Testis (tissue), 3 donors: ENCODE measurements around the gene FOXN3. TPM values are rescaled to one million over a fixed set of nuclear protein-coding genes. Genes with fewer than 3 reads are reported as not detected.

Source experiments
- DNase-seq: peaks from one replicate; pipeline ENCODE4 v3.0.0-alpha.2; 2019
- H3K27ac ChIP-seq, 2 donors: fragments of 200-600 bp; sonication (generic); one replicate each; pipeline ENCODE4 v1.5.1; 2019
- H3K27me3 ChIP-seq: fragments of 200-600 bp; sonication (generic); one replicate; pipeline ENCODE4 v1.5.1; 2019
- H3K36me3 ChIP-seq: fragments of 200-600 bp; sonication (generic); one replicate; pipeline ENCODE4 v1.5.1; 2017; ENCODE audit warnings: low read depth; ENCODE audit errors: missing control alignments
- H3K4me1 ChIP-seq: fragments of 200-600 bp; sonication (generic); one replicate; pipeline ENCODE4 v1.5.1; 2019
- H3K4me3 ChIP-seq, 2 donors: fragments of 200-600 bp; sonication (generic); one replicate each; pipeline ENCODE4 v1.5.1; 2017 to 2019
- H3K9me3 ChIP-seq: fragments of 200-600 bp; sonication (generic); one replicate; pipeline ENCODE4 v1.5.1; 2017
- POLR2A ChIP-seq: fragments of 450-650 bp; IDR thresholded peaks from one replicate; pipeline ENCODE4 v1.6.1; 2017; ENCODE audit warnings: antibody characterized with exemption, mild to moderate bottlenecking, moderate library complexity
- WGBS, 2 donors: methylation state at CpG; one replicate each; pipeline ENCODE4 v1.1.5; 2018; 5-methylcytosine and 5-hydroxymethylcytosine counted together
- intact Hi-C: fragments of 100-400 bp; cut with DNase I; formaldehyde crosslinking; loops from one replicate; pipeline ENCODE4 v1.15.1; 2023; ENCODE audit warnings: low total_unique reads
- polyA plus RNA-seq: library from polyadenylated mRNA; stranded (reverse); fragments of 350-450 nt; fragmentation: Illumina TruSeq; extraction: RNeasy Lipid Tissue Mini Kit (QIAGEN cat#74804); gene quantifications from one replicate; pipeline ENCODE4 v1.2.3, GENCODE V29; 2014; ENCODE audit warnings: low read depth, low replicate concordance; ENCODE audit not compliant: insufficient read depth
- total RNA-seq, 2 donors: library from RNA; depleted of rRNA; stranded (reverse); fragments of >200 nt; gene quantifications; one replicate each; pipeline ENCODE4 v1.2.3, GENCODE V29; 2016
- TF ChIP-seq, protein P1 (sequence below), 3 experiments: fragments of 450-650 bp in 2 of 3; fragments of 200-600 bp in 1 of 3; sonication (generic) in 1 of 3; IDR thresholded peaks; one replicate each; pipeline ENCODE4 v1.5.1; 2016 to 2019; ENCODE audit warnings: antibody characterized with exemption in 3 of 3, mild to moderate bottlenecking in 2 of 3, moderate library complexity in 1 of 3

Gene FOXN3
- total and polyA plus RNA-seq, 3 donors from 2014 or later: 40.7 to 103 (median 100) TPM

DNA sequence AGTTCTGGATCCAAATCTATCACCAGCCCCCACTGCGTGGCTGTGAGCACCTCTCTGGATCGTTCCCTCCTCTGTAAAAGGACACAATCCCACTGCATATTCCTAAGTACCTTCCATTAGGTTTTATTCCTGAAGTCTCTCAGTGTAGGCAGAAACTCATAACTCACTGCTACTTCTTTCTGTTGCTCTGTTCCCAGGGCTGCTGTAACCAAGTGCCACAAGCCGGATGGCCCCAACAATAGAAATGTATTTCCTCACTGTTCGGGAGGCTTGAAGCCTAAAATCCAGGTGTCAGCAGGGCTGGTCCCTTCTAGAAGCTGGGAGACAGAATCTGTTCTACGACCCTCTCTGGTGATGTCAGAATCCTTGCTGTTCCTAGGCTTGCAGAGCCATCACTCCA, 24.9 kb downstream of the FOXN3 start:
- WGBS, 2 donors: 57 to 71% methylated on average over 5 of the region's 5 CpGs
- Histone ChIP-seq H3K27me3 (no peaks in the 10 kb centered on the region), H3K36me3 (no peaks in the 10 kb centered on the region), H3K4me3 (no peak overlapping the region), H3K9me3 (no peaks in the 10 kb centered on the region), H3K4me1 (peaks cover 35% of the 10 kb centered on the region), H3K27ac (no peak overlapping the region)
- no peak for DNase-seq
- TF ChIP-seq, protein P1, sequence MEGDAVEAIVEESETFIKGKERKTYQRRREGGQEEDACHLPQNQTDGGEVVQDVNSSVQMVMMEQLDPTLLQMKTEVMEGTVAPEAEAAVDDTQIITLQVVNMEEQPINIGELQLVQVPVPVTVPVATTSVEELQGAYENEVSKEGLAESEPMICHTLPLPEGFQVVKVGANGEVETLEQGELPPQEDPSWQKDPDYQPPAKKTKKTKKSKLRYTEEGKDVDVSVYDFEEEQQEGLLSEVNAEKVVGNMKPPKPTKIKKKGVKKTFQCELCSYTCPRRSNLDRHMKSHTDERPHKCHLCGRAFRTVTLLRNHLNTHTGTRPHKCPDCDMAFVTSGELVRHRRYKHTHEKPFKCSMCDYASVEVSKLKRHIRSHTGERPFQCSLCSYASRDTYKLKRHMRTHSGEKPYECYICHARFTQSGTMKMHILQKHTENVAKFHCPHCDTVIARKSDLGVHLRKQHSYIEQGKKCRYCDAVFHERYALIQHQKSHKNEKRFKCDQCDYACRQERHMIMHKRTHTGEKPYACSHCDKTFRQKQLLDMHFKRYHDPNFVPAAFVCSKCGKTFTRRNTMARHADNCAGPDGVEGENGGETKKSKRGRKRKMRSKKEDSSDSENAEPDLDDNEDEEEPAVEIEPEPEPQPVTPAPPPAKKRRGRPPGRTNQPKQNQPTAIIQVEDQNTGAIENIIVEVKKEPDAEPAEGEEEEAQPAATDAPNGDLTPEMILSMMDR (IDR thresholded peaks at IDR 0.05): no peak
- TF ChIP-seq POLR2A: no peak
- intact Hi-C loops: no loop called here

DNA sequence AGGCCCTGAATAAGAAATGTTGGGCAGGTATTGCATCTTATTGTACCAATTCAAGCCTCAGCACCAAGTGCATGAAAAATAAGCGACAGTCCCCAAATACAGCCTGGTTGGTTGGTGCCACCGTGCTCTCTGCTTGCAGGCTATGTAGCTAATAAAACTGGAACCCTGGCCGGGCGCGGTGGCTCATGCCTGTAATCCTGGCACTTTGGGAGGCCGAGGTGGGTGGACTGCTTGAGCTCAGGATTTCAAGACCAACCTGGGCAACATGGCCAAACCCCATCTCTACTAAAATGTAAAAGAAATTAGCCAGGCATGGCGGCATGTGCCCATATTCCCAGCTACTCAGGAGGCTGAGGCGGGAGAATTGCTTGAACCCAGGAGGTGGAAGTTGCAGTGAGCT, 25.5 kb downstream of the FOXN3 start:
- Histone ChIP-seq H3K27me3 (no peaks in the 10 kb centered on the region), H3K4me3 (no peak overlapping the region), H3K27ac (no peak overlapping the region), H3K36me3 (no peaks in the 10 kb centered on the region), H3K9me3 (no peaks in the 10 kb centered on the region), H3K4me1 (peaks cover 35% of the 10 kb centered on the region)
- DNase-seq: no peak
- WGBS, 2 donors: 75 to 96% methylated on average over 8 of the region's 8 CpGs
- no peak for TF ChIP-seq POLR2A
- TF ChIP-seq, protein P1 (IDR thresholded peaks at IDR 0.05): no peak
- intact Hi-C loops: no loop called here

DNA sequence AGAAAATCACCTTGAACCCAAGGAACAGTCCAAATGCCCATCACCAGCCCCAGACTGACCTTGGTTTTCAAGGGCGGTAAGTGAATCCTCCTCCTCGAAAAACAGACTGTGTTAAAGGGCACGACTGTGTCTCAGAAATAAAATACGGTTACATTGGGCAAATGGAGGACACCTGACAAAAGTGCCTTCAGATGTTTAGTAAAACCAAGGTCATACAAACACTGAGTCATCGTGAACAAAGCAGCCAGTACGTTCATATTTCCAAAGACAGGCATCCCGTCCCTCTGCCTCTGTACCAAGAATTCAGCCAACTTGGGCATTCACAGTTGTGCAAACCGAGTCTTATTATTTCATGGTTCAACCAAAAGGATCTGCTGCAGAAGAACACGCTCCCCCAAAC, 25.9 kb downstream of the FOXN3 start:
- DNase-seq: no peak
- intact Hi-C loops: no loop called here
- 43 to 50% methylated on average over 9 of the region's 9 CpGs for WGBS, 2 donors

DNA sequence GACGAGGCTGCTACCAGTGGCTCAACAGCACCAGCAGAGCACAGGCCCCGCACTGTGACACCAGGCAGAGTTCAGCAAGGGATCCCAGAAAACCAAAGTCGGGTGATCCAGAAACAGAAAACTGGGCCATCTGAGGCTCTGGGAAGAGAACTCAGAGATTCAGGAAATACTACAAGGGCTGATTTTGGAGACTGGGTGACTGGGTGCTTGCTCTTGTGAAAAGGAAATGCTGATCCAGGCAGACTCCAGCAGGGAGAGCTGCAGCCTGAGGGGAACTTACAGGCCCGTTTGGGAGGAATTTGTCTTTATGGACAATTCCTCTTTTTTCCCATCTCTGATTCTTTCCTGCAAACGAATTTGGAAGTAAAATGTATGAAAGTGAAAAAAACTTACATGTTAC, 28.2 kb downstream of the FOXN3 start:
- H3K27ac ChIP-seq: no peak overlapping the region
- peaks cover 32% of the 10 kb centered on the region for H3K4me1 ChIP-seq
- no peak overlapping the region for H3K4me3 ChIP-seq
- WGBS, 2 donors: 53% methylated on average over 5 of the region's 5 CpGs
- no peak for DNase-seq
- intact Hi-C loops: no loop called here
- TF ChIP-seq POLR2A: no peak
- TF ChIP-seq, protein P1 (IDR thresholded peaks at IDR 0.05): no peak
- no peaks in the 10 kb centered on the region for H3K36me3 ChIP-seq
- no peaks in the 10 kb centered on the region for H3K27me3 ChIP-seq
- no peaks in the 10 kb centered on the region for H3K9me3 ChIP-seq

More for the DNA sequence above, 25.9 kb downstream of the FOXN3 start:
- Histone ChIP-seq H3K27ac (peak overlapping the region in 1 of 2 donors; percentile 42), H3K9me3 (no peaks in the 10 kb centered on the region), H3K36me3 (no peaks in the 10 kb centered on the region), H3K4me1 (peaks cover 35% of the 10 kb centered on the region), H3K27me3 (no peaks in the 10 kb centered on the region), H3K4me3 (no peak overlapping the region)
- TF ChIP-seq, protein P1 (IDR thresholded peaks at IDR 0.05): no peak
- TF ChIP-seq POLR2A: no peak

DNA sequence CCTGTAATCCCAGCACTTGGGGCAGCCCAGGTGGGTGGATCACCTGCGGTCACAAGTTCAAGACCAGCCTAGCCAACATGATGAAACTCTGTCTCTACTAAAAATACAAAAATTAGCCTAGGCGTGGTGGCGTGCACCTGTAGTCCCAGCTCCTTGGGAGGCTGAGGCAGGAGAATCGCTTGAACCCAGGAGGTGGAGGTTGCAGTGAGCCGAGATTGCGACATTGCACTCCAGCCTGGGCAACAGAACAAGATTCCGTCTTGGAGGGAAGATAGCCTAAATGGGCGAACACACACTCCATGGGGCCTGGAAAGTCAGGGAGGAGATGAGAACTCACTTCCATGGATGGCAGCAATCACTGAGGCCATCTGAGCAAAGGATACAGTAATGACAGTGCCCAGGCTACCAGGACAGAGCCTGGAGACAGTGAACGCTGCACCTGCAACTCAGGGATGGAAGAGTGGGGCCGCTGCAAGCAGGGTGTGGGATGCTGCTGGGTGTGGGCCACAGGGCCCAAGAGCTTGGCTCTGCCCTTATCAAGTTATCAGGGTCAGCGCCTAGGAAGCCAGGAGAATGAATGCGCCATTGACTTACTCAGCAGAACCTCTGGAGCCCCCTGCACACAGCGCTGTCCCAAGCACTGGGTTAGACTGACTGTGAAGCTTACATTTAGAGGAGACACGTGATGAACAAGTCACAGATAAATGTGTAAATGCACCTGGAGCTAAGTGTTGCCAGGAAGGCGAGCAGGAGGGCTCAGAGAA, 28.9 kb downstream of the FOXN3 start:
- no peak for DNase-seq
- no peaks in the 10 kb centered on the region for H3K9me3 ChIP-seq
- WGBS, 2 donors: 82 to 91% methylated on average over 12 to 15 of the region's 15 CpGs
- H3K4me3 ChIP-seq: no peak overlapping the region
- no peak overlapping the region for H3K27ac ChIP-seq
- no peaks in the 10 kb centered on the region for H3K27me3 ChIP-seq
- TF ChIP-seq, protein P1 (IDR thresholded peaks at IDR 0.05): no peak
- no peak for TF ChIP-seq POLR2A
- H3K4me1 ChIP-seq: peaks cover 32% of the 10 kb centered on the region
- intact Hi-C loops: no loop called here
- no peaks in the 10 kb centered on the region for H3K36me3 ChIP-seq
